Transverse colon (tissue), 3 donors: Measurements from ENCODE around the gene VPS36.

Experiments
- EP300 ChIP-seq: sonication (generic); formaldehyde crosslinking; IDR thresholded peaks from one replicate; pipeline ENCODE4 v1.6.1; 2017; ENCODE audit warnings: antibody characterized with exemption, low read depth
- POLR2A ChIP-seq: fragments of 450-650 bp; IDR thresholded peaks from one replicate; pipeline ENCODE4 v1.6.1; 2016; ENCODE audit warnings: antibody characterized with exemption, mild to moderate bottlenecking, moderate library complexity
- TF ChIP-seq, protein P1 (sequence below), 5 experiments: fragments of 200-600 bp in 3 of 5; fragments of 450-650 bp in 2 of 5; sonication (generic) in 3 of 5; IDR thresholded peaks; 1 replicate in 2 of 5; 2 replicates in 3 of 5; pipeline ENCODE4 v1.5.1; 2016 to 2017; ENCODE audit warnings: antibody characterized with exemption in 5 of 5, inconsistent platforms in 3 of 5, mild to moderate bottlenecking in 2 of 5, moderate library complexity in 1 of 5

- TF ChIP-seq, protein P1, sequence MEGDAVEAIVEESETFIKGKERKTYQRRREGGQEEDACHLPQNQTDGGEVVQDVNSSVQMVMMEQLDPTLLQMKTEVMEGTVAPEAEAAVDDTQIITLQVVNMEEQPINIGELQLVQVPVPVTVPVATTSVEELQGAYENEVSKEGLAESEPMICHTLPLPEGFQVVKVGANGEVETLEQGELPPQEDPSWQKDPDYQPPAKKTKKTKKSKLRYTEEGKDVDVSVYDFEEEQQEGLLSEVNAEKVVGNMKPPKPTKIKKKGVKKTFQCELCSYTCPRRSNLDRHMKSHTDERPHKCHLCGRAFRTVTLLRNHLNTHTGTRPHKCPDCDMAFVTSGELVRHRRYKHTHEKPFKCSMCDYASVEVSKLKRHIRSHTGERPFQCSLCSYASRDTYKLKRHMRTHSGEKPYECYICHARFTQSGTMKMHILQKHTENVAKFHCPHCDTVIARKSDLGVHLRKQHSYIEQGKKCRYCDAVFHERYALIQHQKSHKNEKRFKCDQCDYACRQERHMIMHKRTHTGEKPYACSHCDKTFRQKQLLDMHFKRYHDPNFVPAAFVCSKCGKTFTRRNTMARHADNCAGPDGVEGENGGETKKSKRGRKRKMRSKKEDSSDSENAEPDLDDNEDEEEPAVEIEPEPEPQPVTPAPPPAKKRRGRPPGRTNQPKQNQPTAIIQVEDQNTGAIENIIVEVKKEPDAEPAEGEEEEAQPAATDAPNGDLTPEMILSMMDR (IDR thresholded peaks at IDR 0.05), result no peak
- TF ChIP-seq POLR2A, result no peak
- TF ChIP-seq EP300, result no peak
Observed at GRCh38 chr13:52366291-52366690, 84.1 kb downstream of the VPS36 start.
